HEK293 (cell line): Measurements from ENCODE around the gene SYNM.

ENCODE experiments used
- SCRT2 ChIP-seq: fragments of 450-650 bp; formaldehyde crosslinking; IDR thresholded peaks from 2 replicates; pipeline ENCODE4 v1.5.1; 2016; ENCODE audit warnings: missing biosample characterization, missing genetic modification characterization
- SP2 ChIP-seq: fragments of 450-650 bp; formaldehyde crosslinking; IDR thresholded peaks from 2 replicates; pipeline ENCODE4 v1.5.1; 2016; ENCODE audit warnings: missing biosample characterization, missing genetic modification characterization
- ZNF121 ChIP-seq: fragments of 450-650 bp; formaldehyde crosslinking; IDR thresholded peaks from 2 replicates; pipeline ENCODE4 v1.5.1; 2016; ENCODE audit warnings: missing biosample characterization, missing genetic modification characterization
- ZNF366 ChIP-seq: fragments of 450-650 bp; formaldehyde crosslinking; conservative IDR thresholded peaks from 2 replicates; pipeline ENCODE4 v1.5.1; 2016; ENCODE audit warnings: missing biosample characterization, missing genetic modification characterization
- ZNF37A ChIP-seq: fragments of 450-650 bp; IDR thresholded peaks from 2 replicates; pipeline ENCODE4 v1.5.1; 2018; ENCODE audit warnings: missing biosample characterization, missing genetic modification characterization
- ZNF670 ChIP-seq: fragments of 450-650 bp; formaldehyde crosslinking; IDR thresholded peaks from 2 replicates; pipeline ENCODE4 v1.5.1; 2016; ENCODE audit warnings: missing biosample characterization, missing genetic modification characterization, low read depth
- ZNF791 ChIP-seq: fragments of 450-650 bp; formaldehyde crosslinking; IDR thresholded peaks from 2 replicates; pipeline ENCODE4 v1.5.1; 2016; ENCODE audit warnings: missing biosample characterization, missing genetic modification characterization
- TF ChIP-seq, protein P1 (sequence below): fragments of 450-650 bp; formaldehyde crosslinking; IDR thresholded peaks from 2 replicates; pipeline ENCODE4 v1.5.1; 2016; ENCODE audit warnings: missing biosample characterization, missing genetic modification characterization
- TF ChIP-seq, protein P2 (sequence below): fragments of 450-650 bp; formaldehyde crosslinking; IDR thresholded peaks from 2 replicates; pipeline ENCODE4 v1.5.1; 2016; ENCODE audit warnings: missing biosample characterization, missing genetic modification characterization
- TF ChIP-seq, protein P3 (sequence below): fragments of 450-650 bp; formaldehyde crosslinking; IDR thresholded peaks from 2 replicates; pipeline ENCODE4 v1.5.1; 2016; ENCODE audit warnings: missing biosample characterization, missing genetic modification characterization
- TF ChIP-seq, protein P4 (sequence below): fragments of 450-650 bp; formaldehyde crosslinking; IDR thresholded peaks from 2 replicates; pipeline ENCODE4 v1.5.1; 2017; ENCODE audit warnings: missing biosample characterization, missing genetic modification characterization

DNA sequence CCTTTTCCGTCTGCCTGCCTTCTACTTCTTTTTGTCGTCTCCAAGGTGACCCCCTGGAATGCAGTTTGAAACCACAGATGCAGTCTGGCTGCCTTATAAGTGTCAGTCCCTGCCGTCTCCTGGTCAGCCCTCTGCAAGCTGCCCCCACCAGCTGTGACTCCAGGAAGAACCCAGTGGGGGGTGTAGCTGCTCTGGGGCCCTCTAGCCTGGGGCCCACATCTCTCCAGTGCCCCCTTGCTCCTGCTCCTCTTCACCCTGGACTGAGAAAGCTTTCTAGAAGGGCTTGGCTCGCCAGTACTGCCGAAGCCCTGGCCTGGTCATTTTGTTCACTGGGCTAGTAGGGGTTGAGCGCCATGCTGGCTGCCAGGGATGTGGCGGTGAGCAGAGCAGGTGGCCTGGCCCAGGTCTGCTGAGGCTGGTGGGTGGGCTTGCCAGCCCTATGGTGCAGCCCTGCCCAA, 21.3 kb downstream of the SYNM start:
- TF ChIP-seq ZNF37A (no peak), ZNF670 (tag by site-specific recombination) (no peak), ZNF121 (no peak), ZNF366 (tag by site-specific recombination) (no peak), ZNF791 (tag by site-specific recombination) (no peak), SP2 (tag by site-specific recombination) (no peak), SCRT2 (tag by site-specific recombination) (no peak)
- TF ChIP-seq, protein P1, sequence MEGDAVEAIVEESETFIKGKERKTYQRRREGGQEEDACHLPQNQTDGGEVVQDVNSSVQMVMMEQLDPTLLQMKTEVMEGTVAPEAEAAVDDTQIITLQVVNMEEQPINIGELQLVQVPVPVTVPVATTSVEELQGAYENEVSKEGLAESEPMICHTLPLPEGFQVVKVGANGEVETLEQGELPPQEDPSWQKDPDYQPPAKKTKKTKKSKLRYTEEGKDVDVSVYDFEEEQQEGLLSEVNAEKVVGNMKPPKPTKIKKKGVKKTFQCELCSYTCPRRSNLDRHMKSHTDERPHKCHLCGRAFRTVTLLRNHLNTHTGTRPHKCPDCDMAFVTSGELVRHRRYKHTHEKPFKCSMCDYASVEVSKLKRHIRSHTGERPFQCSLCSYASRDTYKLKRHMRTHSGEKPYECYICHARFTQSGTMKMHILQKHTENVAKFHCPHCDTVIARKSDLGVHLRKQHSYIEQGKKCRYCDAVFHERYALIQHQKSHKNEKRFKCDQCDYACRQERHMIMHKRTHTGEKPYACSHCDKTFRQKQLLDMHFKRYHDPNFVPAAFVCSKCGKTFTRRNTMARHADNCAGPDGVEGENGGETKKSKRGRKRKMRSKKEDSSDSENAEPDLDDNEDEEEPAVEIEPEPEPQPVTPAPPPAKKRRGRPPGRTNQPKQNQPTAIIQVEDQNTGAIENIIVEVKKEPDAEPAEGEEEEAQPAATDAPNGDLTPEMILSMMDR (tag by site-specific recombination): no peak
- TF ChIP-seq, protein P2, sequence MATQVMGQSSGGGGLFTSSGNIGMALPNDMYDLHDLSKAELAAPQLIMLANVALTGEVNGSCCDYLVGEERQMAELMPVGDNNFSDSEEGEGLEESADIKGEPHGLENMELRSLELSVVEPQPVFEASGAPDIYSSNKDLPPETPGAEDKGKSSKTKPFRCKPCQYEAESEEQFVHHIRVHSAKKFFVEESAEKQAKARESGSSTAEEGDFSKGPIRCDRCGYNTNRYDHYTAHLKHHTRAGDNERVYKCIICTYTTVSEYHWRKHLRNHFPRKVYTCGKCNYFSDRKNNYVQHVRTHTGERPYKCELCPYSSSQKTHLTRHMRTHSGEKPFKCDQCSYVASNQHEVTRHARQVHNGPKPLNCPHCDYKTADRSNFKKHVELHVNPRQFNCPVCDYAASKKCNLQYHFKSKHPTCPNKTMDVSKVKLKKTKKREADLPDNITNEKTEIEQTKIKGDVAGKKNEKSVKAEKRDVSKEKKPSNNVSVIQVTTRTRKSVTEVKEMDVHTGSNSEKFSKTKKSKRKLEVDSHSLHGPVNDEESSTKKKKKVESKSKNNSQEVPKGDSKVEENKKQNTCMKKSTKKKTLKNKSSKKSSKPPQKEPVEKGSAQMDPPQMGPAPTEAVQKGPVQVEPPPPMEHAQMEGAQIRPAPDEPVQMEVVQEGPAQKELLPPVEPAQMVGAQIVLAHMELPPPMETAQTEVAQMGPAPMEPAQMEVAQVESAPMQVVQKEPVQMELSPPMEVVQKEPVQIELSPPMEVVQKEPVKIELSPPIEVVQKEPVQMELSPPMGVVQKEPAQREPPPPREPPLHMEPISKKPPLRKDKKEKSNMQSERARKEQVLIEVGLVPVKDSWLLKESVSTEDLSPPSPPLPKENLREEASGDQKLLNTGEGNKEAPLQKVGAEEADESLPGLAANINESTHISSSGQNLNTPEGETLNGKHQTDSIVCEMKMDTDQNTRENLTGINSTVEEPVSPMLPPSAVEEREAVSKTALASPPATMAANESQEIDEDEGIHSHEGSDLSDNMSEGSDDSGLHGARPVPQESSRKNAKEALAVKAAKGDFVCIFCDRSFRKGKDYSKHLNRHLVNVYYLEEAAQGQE: no peak
- TF ChIP-seq, protein P3, sequence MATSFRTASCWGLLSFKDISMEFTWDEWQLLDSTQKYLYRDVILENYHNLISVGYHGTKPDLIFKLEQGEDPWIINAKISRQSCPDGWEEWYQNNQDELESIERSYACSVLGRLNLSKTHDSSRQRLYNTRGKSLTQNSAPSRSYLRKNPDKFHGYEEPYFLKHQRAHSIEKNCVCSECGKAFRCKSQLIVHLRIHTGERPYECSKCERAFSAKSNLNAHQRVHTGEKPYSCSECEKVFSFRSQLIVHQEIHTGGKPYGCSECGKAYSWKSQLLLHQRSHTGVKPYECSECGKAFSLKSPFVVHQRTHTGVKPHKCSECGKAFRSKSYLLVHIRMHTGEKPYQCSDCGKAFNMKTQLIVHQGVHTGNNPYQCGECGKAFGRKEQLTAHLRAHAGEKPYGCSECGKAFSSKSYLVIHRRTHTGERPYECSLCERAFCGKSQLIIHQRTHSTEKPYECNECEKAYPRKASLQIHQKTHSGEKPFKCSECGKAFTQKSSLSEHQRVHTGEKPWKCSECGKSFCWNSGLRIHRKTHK (tag by site-specific recombination): no peak
- TF ChIP-seq, protein P4, sequence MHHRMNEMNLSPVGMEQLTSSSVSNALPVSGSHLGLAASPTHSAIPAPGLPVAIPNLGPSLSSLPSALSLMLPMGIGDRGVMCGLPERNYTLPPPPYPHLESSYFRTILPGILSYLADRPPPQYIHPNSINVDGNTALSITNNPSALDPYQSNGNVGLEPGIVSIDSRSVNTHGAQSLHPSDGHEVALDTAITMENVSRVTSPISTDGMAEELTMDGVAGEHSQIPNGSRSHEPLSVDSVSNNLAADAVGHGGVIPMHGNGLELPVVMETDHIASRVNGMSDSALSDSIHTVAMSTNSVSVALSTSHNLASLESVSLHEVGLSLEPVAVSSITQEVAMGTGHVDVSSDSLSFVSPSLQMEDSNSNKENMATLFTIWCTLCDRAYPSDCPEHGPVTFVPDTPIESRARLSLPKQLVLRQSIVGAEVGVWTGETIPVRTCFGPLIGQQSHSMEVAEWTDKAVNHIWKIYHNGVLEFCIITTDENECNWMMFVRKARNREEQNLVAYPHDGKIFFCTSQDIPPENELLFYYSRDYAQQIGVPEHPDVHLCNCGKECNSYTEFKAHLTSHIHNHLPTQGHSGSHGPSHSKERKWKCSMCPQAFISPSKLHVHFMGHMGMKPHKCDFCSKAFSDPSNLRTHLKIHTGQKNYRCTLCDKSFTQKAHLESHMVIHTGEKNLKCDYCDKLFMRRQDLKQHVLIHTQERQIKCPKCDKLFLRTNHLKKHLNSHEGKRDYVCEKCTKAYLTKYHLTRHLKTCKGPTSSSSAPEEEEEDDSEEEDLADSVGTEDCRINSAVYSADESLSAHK: no peak
